Stimulated activated CD8-positive, alpha-beta memory T cell treated with anti-CD3 and anti-CD28 coated beads, Interleukin-15, amount 100 ng/mL, for 1 hour (primary cell): Measurements from ENCODE around the gene RPS3.

ENCODE experiments used
- DNase-seq: peaks from one replicate; pipeline ENCODE4 v3.0.0-alpha.2; 2020; ENCODE audit warnings: low read depth

Gene RPS3

GRCh38 chr11:75413864-75414263, 14.5 kb downstream of the RPS3 start:
- DNase-seq: no peak

GRCh38 chr11:75420224-75421034, 21.1 kb downstream of the RPS3 start:
- no peak for DNase-seq

- no peak for DNase-seq
Measured at GRCh38 chr11:75421035-75421602, 21.8 kb downstream of the RPS3 start.

DNA sequence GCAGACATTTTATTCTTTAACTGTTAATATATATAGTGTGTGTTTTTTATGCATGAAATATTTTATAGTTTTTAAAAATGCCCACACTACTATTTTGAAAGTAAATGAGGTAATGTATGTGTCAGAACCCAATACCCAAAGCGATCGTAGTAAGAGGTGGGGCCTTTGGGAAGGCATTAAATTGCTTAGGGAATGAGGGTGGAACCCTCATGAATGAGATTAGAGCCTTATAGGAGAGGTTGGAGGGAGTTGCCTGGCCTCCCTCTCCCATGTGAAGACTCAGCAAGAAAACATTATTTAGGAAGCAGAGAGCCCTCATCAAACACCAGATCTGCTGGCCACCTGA, 22.6 kb downstream of the RPS3 start:
- DNase-seq: no peak

DNA sequence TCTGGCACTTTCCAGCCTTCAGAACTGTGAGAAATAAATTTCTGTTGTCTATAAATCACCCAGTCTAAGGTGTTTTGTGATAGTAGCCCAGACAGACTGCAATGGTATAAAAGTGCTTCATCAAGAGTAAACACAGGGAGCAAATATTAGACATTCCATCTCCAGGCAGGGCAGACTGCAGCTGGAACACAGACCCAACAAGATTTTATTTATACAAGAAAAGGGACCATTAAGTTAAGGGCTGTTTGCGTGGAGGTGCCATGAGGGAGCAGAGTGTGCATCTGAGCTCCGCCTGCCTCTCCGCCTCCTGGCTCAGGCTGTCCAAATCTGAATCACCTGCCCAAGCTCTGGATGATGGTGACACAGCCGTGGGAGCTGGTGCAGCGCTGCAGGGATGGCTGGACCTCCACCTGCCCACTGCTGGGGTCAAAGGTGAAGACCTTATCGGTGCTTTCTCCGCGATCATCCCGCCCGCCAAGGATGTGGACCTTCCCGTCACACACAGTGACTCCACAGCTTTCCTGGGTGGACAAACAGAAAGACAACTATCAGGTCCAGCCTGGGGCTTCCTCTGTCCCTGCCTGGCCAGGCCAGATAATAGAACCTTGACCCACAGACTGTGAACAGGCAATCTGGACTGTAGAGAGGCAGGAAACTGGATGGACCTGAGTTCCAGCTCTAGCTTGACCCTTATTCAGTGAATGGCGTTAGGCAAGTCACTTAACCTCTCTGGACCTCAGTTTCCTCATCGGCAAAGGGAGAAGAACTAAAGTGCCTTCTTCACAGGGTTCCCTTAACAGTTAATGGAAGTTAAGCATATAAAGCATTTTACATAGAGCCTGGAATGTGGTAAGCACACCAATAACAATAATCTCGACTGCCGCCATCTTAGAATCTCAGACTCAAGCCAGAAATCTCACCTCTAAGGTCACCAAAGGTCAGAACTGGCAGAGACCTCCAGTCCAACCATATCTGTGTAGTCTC, 23.2 kb downstream of the RPS3 start:
- DNase-seq: no peak

DNA sequence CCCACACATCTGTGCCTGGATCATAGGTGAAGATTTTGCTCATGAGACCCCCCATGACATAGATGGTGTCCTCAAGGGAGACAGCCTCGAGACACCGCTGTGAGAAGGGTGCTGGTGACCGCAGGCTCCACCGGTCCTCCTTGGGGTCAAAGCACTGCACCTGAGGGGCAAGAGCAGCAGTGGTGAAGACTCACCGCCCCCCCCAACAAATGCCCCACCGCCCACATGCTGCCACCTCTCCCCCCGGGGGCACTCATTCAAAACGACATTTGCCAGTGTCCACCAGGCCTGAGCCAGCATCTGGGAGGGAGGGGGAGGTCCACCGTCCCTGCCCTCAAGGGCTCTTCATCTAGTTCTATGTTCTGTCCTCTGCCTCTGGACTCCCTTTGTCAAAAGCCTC, 24.4 kb downstream of the RPS3 start:
- DNase-seq: no peak

GRCh38 chr11:75424396-75424795, 25.1 kb downstream of the RPS3 start:
- no peak for DNase-seq

DNA sequence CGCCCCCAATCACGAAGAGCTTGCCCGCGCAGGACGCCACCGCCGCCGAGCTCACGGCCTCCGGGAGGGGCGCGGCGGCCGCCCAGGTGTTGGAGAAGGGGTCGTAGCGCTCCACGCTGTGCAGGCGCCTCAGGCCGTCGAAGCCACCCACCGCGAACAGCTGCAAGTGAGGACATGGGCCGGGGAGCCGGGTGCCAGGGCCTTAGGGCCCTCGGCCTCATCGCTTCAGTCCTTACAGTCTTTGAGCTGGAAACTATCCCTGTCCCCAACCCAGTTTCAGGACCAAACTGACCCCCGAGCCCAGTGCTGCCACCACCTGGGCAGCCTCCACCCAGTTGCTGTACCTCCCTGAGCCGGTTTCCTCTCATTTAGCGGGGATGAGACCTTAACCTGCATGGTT, 26.1 kb downstream of the RPS3 start:
- no peak for DNase-seq

- no peak for DNase-seq
Measured at GRCh38 chr11:75426720-75427086, 27.4 kb downstream of the RPS3 start.

DNA sequence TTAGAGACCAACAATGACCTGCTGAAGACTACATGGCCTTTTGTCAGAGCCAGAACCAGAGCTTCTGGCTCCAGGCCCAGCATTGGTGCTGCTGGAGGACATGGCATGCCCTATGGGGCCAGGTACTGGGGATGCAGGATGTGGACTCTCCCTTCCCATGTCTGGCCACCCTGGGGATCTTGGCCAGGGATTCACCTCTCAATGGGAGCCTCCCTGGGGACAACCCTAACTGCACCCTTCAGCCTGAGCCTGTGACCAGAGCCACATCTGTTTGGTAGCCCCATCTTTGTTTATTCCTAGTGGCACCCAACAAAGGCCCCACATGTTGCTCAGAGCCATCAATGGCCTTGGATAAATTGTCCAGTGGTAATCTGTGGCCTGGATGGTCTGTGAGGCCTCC, 27.9 kb downstream of the RPS3 start:
- DNase-seq: no peak

GRCh38 chr11:75428281-75428724, 29.0 kb downstream of the RPS3 start:
- peak; percentile 41 for DNase-seq

DNA sequence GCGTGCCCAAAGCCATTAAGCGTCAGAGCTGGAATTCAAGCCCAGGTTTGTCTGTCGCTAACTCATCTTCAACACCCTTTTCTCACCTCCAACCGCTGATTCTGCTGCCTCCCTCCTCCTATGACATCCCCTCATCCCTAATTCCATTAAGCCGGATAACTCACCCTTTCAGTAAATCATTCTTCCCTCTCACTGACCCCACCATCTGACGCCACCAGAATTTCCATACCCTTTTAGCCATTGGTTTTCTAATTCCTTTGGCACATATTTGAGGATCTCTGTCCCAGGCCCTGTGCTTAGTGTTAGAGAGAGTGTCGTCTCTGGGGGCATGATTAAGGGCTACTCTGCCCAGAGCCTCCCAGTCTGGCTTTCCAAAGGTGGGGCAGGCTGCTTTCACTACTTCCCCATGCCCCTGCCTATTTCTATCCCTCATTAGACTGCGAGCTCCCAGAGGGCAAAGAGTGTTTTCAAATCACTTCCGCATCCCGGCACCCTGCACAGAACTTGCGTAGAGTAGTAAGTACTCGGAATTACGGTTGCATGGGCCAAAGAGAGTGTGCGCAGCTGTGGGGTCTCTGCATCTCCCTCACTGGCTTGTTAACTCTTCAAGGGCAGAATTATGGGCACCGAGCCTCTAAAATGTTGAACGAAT, 29.8 kb downstream of the RPS3 start:
- DNase-seq: no peak

GRCh38 chr11:75429641-75429901, 30.3 kb downstream of the RPS3 start:
- no peak for DNase-seq

DNA sequence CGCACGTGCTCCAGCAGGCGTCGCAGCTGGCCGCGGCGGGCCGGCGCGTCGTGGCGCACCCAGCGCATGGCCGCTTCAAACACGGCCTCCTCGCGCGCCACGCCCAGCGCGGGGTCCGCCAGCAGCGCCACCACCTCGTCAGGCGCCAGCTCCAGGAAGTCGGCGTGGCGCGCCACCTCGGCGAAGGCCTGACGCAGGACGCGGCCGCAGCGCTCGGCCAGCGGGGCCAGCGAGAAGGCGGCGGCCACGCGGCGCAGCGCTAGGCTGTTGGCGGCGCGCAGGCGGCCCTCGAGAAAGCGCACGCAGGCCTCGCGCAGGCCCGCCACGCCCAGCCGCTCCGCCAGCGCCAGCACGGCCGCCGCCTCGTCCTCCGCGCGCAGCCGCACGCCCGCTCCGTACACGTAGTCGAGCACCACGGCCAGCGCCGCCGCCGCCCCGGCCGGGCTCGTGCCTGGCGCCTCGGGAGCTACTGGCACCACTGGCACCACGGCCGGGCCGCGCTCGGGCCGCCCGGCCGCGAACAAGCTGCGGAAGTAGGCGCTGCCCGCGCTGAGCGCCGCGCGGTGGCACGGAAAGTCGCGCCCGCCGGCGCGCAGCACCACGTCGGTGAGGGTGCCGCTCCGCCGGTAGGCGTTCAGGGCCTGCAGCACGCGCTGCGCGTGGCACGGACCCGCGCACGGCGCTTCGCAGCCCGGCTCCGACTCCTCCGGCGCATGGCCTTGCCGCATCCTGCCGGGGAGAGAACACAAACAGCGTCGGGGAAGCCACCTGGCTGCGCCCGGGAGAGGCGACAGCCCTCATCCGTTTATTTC, 30.8 kb downstream of the RPS3 start:
- DNase-seq: no peak

- DNase-seq: no peak
Measured at GRCh38 chr11:75430714-75431532, 31.6 kb downstream of the RPS3 start.

DNA sequence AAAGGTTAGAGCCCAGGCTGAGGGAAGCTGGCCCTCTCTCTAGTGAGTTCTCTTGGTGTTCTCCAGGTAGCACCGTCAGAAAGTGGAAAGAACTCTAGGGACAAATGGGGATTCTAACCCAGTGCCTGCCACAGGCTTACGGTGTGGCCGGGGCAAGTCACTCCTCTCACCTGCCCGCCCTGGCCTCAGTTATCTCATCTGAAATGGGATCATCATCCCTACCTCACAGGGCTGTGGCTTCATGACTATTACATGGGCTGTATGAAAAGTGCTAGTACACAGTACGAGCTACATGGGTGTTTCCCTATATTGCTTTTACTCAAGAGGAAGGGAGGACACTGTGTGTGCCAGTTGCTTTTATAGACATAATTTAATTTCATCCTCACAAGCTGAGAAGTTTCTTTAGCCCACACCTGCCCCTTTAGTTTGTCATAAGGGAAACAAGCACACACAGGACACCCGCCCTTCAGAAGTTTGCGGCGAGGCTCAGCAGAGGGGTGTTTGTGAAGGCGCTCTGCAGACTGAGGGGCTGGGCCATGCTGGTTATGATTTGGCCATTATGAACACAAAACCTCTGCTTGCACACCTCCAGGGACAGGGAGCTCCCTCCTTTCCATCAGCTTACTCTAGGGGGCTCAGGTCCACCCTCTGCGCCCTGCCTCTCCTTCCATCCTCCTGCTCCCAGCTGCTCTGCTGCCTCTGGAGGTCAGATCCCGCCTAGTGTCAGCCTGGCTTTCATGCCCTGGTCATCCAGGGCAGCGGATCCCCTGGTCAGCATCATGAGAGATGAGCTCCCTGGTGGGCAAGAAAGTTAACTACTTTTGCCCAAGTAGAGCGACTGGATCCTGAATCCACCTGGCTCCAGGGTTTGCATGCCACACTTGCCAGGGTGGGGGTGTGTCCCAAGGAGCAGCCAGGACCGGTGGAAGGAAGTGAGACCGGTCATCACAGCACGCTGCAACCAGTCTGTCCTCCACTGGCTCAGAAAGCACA, 32.5 kb downstream of the RPS3 start:
- no peak for DNase-seq

DNA sequence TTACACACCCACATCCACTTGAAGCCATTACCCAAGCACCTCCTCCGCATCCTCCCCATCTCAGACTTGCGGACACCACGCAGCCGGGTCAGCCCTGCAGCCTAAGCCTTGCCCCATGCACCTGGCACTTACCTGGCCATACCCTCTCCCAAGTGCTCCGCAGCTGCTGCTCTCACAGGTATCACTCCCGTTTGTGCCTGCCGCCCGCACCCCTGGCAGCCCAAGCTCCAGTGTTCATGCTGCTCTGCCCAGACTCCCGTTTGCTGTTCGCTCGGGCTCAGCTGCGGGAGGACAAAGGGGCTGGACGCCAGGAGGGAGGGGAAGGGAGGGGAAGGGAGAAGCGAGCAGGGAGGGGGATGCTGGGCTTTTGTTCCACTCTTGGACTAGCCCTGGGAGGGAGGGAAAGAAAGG, 33.6 kb downstream of the RPS3 start, which contains the start of gene KLHL35:
KLHL35 (minus strand) TSS at position 293 of the 411 bp plus-strand sequence. CDS start 2,574 bp downstream, outside the sequence.
- no peak for DNase-seq

DNA sequence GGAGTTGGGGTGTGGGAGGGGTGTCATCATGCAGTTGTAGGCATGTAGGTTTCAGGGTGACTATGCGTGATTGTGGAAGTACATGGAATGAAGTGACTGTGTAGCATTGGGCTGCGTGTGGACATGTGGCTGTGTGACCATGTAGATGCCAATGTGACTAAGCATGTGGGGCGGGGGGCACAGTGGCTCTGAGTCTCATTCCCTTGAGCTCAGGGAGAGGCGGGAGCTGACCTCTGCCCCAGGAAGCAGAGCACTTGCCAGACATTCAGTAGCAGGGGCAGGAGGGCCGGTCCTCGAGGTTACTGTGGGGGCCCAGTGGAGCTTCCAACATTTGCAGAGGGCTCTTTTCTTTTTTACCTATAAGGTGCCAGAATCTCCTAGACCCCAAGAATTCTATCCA, 34.1 kb downstream of the RPS3 start:
- no peak for DNase-seq

- no peak for DNase-seq
Measured at GRCh38 chr11:75434051-75434450, 34.7 kb downstream of the RPS3 start.
